Gastroesophageal sphincter (tissue), 4 donors: Measurements from ENCODE around the gene RPUSD2. TPM values are rescaled to one million over a fixed set of nuclear protein-coding genes. Genes with fewer than 3 reads are reported as not detected.
"Not testable (repeated sequence)": the region's sequence is repeated elsewhere in the genome, so short reads cannot be mapped to it uniquely, and the experiment has no call there.

ENCODE experiments used
- ATAC-seq: fragments of 150-250 bp; one replicate; pipeline ENCODE4 v1.9.1; 2016; ENCODE audit warnings: mild to moderate bottlenecking, moderate library complexity
- H3K27ac ChIP-seq, 4 donors: fragments of 200-600 bp; sonication (generic) in 3 of 4; 1 replicate in 3 of 4; 2 replicates in 1 of 4; pipeline ENCODE4 v1.5.1; 2016 to 2019
- H3K27me3 ChIP-seq: fragments of 200-600 bp; sonication (generic); one replicate; pipeline ENCODE4 v1.5.1; 2019
- H3K36me3 ChIP-seq, 2 donors: fragments of 200-600 bp; sonication (generic); one replicate each; pipeline ENCODE4 v1.5.1; 2019; ENCODE audit warnings: control low read depth in 1 of 2
- H3K4me1 ChIP-seq, 3 donors: fragments of 200-600 bp; sonication (generic); 1 replicate in 2 of 3; 2 replicates in 1 of 3; pipeline ENCODE4 v1.5.1; 2016 to 2019; ENCODE audit warnings: control low read depth in 2 of 3
- H3K4me3 ChIP-seq, 2 donors: fragments of 200-600 bp; sonication (generic); one replicate each; pipeline ENCODE4 v1.5.1; 2019; ENCODE audit warnings: mild to moderate bottlenecking in 1 of 2, moderate library complexity in 1 of 2
- H3K9me3 ChIP-seq, 3 donors: fragments of 200-600 bp; sonication (generic); one replicate each; pipeline ENCODE4 v1.5.1; 2017 to 2019; ENCODE audit warnings: control low read depth in 2 of 3
- EP300 ChIP-seq: sonication (generic); formaldehyde crosslinking; IDR thresholded peaks from one replicate; pipeline ENCODE4 v1.6.1; 2017; ENCODE audit warnings: antibody characterized with exemption, mild to moderate bottlenecking
- POLR2A ChIP-seq, 2 donors: fragments of 450-650 bp; IDR thresholded peaks; one replicate each; pipeline ENCODE4 v1.6.1; 2017; ENCODE audit warnings: antibody characterized with exemption in 2 of 2, mild to moderate bottlenecking in 2 of 2, moderate library complexity in 1 of 2
- POLR2AphosphoS5 ChIP-seq: sonication (generic); formaldehyde crosslinking; IDR thresholded peaks from one replicate; pipeline ENCODE4 v1.6.1; 2017; ENCODE audit warnings: antibody characterized with exemption
- WGBS, 2 donors: methylation state at CpG; one replicate each; pipeline ENCODE4 v1.1.5; 2018; ENCODE audit warnings: low coverage in 1 of 2; 5-methylcytosine and 5-hydroxymethylcytosine counted together
- total RNA-seq, 4 donors: library from RNA; depleted of rRNA; stranded (reverse); fragments of >200 nt; gene quantifications; one replicate each; pipeline ENCODE4 v1.1.0, GENCODE V29; 2016
- TF ChIP-seq, protein P1 (sequence below), 4 experiments: fragments of 200-600 bp in 2 of 4; fragments of 450-650 bp in 2 of 4; sonication (generic) in 1 of 4; IDR thresholded peaks; one replicate each; pipeline ENCODE4 v1.5.1; 2017 to 2019; ENCODE audit warnings: antibody characterized with exemption in 4 of 4, mild to moderate bottlenecking in 2 of 4, moderate library complexity in 2 of 4

RPUSD2 gene
- total RNA-seq, 4 donors from 2014 or later = 7.2 to 11.6 (median 8.7) TPM

DNA sequence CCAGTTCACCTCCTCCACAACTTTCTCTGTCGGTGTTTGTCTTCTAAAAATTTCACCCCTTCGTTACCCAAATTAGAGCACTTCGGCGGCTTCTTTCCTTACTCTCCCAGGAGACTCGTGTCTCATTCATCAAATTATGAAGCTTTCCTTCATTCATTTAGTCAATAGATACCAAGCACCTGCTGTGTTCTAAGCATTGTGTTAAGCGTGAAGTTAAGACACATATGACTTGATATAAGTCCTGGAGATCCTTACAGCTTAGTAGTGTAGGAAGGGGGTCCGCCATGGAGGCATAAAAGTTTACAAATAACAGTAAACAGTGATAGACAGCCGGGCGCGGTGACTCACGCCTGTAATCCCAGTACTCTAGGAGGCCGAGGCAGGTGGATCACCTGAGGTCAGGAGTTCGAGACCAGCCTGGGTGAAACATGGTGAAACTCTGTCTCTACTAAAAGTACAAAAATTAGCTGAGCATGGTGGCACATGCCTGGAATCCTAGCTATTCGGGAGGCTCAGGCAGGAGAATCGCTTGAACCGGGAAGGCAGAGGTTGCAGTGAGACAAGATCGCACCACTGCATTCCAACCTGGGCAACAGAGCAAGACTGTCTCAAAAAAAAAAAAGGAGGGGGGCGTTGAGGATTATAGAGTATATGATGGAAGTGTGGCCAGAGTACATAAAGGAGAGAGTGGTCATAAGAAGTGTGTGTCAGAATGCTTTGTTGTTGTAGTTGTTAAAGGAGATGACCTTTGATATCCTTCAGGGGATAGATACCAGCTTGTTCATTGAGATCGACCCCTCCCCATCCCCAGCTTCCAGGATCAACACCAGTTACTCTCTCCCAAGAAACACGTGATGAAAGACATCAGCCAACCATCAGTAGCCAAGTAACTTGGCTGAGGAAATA, 3.5 kb upstream of the RPUSD2 start:
- H3K36me3 ChIP-seq = peaks cover 0 to 22% of the 10 kb centered on the region in 2 donors
- H3K4me3 ChIP-seq = peak overlapping the region; percentile 58 to 74
- TF ChIP-seq POLR2A (IDR thresholded peaks at IDR 0.05) (no peak), POLR2AphosphoS5 (no peak), EP300 (no peak)
- TF ChIP-seq, protein P1, sequence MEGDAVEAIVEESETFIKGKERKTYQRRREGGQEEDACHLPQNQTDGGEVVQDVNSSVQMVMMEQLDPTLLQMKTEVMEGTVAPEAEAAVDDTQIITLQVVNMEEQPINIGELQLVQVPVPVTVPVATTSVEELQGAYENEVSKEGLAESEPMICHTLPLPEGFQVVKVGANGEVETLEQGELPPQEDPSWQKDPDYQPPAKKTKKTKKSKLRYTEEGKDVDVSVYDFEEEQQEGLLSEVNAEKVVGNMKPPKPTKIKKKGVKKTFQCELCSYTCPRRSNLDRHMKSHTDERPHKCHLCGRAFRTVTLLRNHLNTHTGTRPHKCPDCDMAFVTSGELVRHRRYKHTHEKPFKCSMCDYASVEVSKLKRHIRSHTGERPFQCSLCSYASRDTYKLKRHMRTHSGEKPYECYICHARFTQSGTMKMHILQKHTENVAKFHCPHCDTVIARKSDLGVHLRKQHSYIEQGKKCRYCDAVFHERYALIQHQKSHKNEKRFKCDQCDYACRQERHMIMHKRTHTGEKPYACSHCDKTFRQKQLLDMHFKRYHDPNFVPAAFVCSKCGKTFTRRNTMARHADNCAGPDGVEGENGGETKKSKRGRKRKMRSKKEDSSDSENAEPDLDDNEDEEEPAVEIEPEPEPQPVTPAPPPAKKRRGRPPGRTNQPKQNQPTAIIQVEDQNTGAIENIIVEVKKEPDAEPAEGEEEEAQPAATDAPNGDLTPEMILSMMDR (IDR thresholded peaks at IDR 0.05) = no peak
- H3K9me3 ChIP-seq = no peaks in the 10 kb centered on the region
- H3K27me3 ChIP-seq = no peaks in the 10 kb centered on the region
- peaks cover 3 to 57% (median 14%) of the 10 kb centered on the region in 3 donors for H3K4me1 ChIP-seq
- H3K27ac ChIP-seq = peak overlapping the region in 3 of 4 donors; percentile 88 to 95 (median 89)
- ATAC-seq = no peak
- 20 to 32% methylated on average over 9 to 15 of the region's 20 CpGs for WGBS, 2 donors

DNA sequence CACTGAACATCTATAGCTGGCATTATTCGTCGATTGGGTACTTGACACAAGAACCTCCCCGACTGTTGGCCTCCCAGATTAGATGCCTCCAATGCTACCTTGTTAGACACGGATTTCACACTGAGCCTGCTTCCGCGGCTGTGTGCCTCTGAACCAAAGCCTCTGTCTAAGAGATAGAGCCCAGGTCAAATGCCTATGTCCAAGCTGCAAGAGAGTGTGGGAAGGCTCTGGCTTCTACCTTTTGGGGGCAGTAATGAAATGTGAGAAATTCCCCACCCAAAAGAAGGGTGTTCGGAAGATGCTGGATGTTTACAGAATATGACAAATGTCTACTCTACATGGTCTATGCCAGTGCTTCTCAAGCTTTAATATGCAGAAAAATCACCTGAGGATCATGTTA, 2.0 kb upstream of the RPUSD2 start:
- no peak overlapping the region for H3K4me3 ChIP-seq
- no peak overlapping the region for H3K27ac ChIP-seq
- no peaks in the 10 kb centered on the region for H3K9me3 ChIP-seq
- peaks cover 3 to 56% (median 16%) of the 10 kb centered on the region in 3 donors for H3K4me1 ChIP-seq
- no peaks in the 10 kb centered on the region for H3K27me3 ChIP-seq
- TF ChIP-seq POLR2A (IDR thresholded peaks at IDR 0.05) (no peak), EP300 (no peak), POLR2AphosphoS5 (no peak)
- TF ChIP-seq, protein P1 (IDR thresholded peaks at IDR 0.05) = no peak
- peaks cover 0 to 14% of the 10 kb centered on the region in 2 donors for H3K36me3 ChIP-seq
- no peak for ATAC-seq
- WGBS, 2 donors = 0 to 46% methylated on average over 1 to 3 of the region's 7 CpGs

GRCh38 chr15:40575113-40575512, 6.0 kb downstream of the RPUSD2 start:
- Histone ChIP-seq H3K27me3 (no peaks in the 10 kb centered on the region), H3K9me3 (no peaks in the 10 kb centered on the region), H3K4me1 (peaks cover 0 to 22% (median 6%) of the 10 kb centered on the region in 3 donors), H3K4me3 (no peak overlapping the region), H3K27ac (no peak overlapping the region), H3K36me3 (peaks cover 0 to 46% of the 10 kb centered on the region in 2 donors)
- no peak for TF ChIP-seq POLR2AphosphoS5
- no peak for TF ChIP-seq POLR2A (IDR thresholded peaks at IDR 0.05)
- TF ChIP-seq, protein P1 (IDR thresholded peaks at IDR 0.05) = no peak
- no peak for TF ChIP-seq EP300
- no peak for ATAC-seq

GRCh38 chr15:40576914-40577313, 7.8 kb downstream of the RPUSD2 start:
- peaks cover 0 to 41% of the 10 kb centered on the region in 2 donors for H3K36me3 ChIP-seq
- not testable (repeated sequence) for H3K27ac ChIP-seq, ATAC-seq, H3K4me3 ChIP-seq, H3K4me1 ChIP-seq, H3K9me3 ChIP-seq, H3K27me3 ChIP-seq
- no CpG with 5 or more reads among the region's 5 CpGs for WGBS, 2 donors

DNA sequence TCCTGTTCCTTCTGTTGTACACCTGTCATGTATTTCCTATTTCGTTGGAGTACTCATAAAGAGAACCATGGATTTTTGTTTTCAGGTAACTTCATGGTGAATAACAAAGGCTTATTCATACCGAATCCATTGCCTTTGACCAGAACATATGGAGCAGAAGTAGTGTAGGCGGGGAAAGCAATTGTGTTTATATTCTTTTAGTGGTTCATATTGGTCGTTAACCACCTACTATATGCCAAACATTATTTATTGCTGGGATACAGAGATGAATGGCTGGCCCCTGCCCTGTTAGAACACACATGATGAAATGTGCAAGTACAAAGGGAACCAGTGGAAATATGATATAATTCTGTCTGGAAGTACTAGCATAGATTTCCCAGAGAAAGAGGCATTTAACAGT, 9.8 kb downstream of the RPUSD2 start:
- WGBS, 2 donors = 64 to 66% methylated on average over 3 to 4 of the region's 4 CpGs
- Histone ChIP-seq H3K4me3 (no peak overlapping the region), H3K9me3 (no peaks in the 10 kb centered on the region), H3K27me3 (no peaks in the 10 kb centered on the region), H3K27ac (no peak overlapping the region), H3K36me3 (peaks cover 0 to 21% of the 10 kb centered on the region in 2 donors), H3K4me1 (no peaks in the 10 kb centered on the region)
- no peak for ATAC-seq
- TF ChIP-seq, protein P1 (IDR thresholded peaks at IDR 0.05) = no peak
- TF ChIP-seq POLR2A (IDR thresholded peaks at IDR 0.05) (no peak), POLR2AphosphoS5 (no peak), EP300 (no peak)

GRCh38 chr15:40581796-40582195, 12.7 kb downstream of the RPUSD2 start:
- not testable (repeated sequence) for H3K9me3 ChIP-seq, H3K36me3 ChIP-seq, ATAC-seq, H3K4me3 ChIP-seq, H3K27me3 ChIP-seq, H3K27ac ChIP-seq, H3K4me1 ChIP-seq
- WGBS, 2 donors = 43 to 82% methylated on average over 2 of the region's 2 CpGs
